ENCODE measurements around the gene C17orf75.
A peak's percentile ranks its signal among the peaks of the same experiment; 100 is the strongest.
"Not testable (repeated sequence)": the region's sequence is repeated elsewhere in the genome, so short reads cannot be mapped to it uniquely, and the experiment has no call there.

The C17orf75 gene

GRCh38 chr17:32341857-32342602, at the start of gene C17orf75:
TSS of gene C17orf75 (minus strand) at chr17:32342173. CDS start at chr17:32342139, 34 bp downstream.
- peak within 1 kb of the TSS; percentile 63 for H3K4me3 ChIP-seq (ENCODE audit: low read depth, low read length)
- no peak for TF ChIP-seq CTCF (IDR thresholded peaks at IDR 0.05; ENCODE audit: insufficient read depth, low read depth, low read length, missing control alignments)
- DNase-seq (ENCODE audit: low read depth) = peak; percentile 90

GRCh38 chr17:32388613-32389459, 46.9 kb upstream of the C17orf75 start:
- H3K4me3 ChIP-seq (ENCODE audit: low read depth, low read length) = no peak overlapping the region
- no peak for DNase-seq (ENCODE audit: low read depth)
- no peak for TF ChIP-seq CTCF (IDR thresholded peaks at IDR 0.05; ENCODE audit: insufficient read depth, low read depth, low read length, missing control alignments)

GRCh38 chr17:32388128-32388527, 46.2 kb upstream of the C17orf75 start:
- not testable (repeated sequence) for DNase-seq (ENCODE audit: low read depth); H3K4me3 ChIP-seq (ENCODE audit: low read depth, low read length)

- DNase-seq (ENCODE audit: low read depth) = no peak
- no peak overlapping the region for H3K4me3 ChIP-seq (ENCODE audit: low read depth, low read length)
- TF ChIP-seq CTCF (IDR thresholded peaks at IDR 0.05; ENCODE audit: insufficient read depth, low read depth, low read length, missing control alignments) = no peak
Measured at GRCh38 chr17:32386844-32387243, 44.9 kb upstream of the C17orf75 start.

- no peak for TF ChIP-seq CTCF (IDR thresholded peaks at IDR 0.05; ENCODE audit: insufficient read depth, low read depth, low read length, missing control alignments)
- DNase-seq (ENCODE audit: low read depth) = no peak
- H3K4me3 ChIP-seq (ENCODE audit: low read depth, low read length) = no peak overlapping the region
Measured at GRCh38 chr17:32385971-32386370, 44.0 kb upstream of the C17orf75 start.

GRCh38 chr17:32385121-32385520, 43.1 kb upstream of the C17orf75 start:
- TF ChIP-seq CTCF (IDR thresholded peaks at IDR 0.05; ENCODE audit: insufficient read depth, low read depth, low read length, missing control alignments) = no peak
- no peak for DNase-seq (ENCODE audit: low read depth)
- H3K4me3 ChIP-seq (ENCODE audit: low read depth, low read length) = no peak overlapping the region

- TF ChIP-seq CTCF (IDR thresholded peaks at IDR 0.05; ENCODE audit: insufficient read depth, low read depth, low read length, missing control alignments) = no peak
- DNase-seq (ENCODE audit: low read depth) = no peak
- H3K4me3 ChIP-seq (ENCODE audit: low read depth, low read length) = no peak overlapping the region
Measured at GRCh38 chr17:32383926-32384434, 42.0 kb upstream of the C17orf75 start.
